Activated naive CD4-positive, alpha-beta T cell treated with anti-CD3 and anti-CD28 coated beads, Interleukin-2, amount 50 U/mL, for 72 hours (primary cell): ENCODE results near the gene ARHGEF9. TPM values are rescaled to one million over a fixed set of nuclear protein-coding genes. Genes with fewer than 3 reads are reported as not detected.

Source experiments
- ATAC-seq, 2 donors: fragments of 150-1000 bp; cut with Tn5 transposase; 2 replicates each; pipeline ENCODE4 v1.10.0; 2021; ENCODE audit warnings: mild to moderate bottlenecking in 2 of 2, moderate library complexity in 2 of 2
- DNase-seq, 2 donors: peaks; one replicate each; pipeline ENCODE4 v3.0.0; 2021 to 2022; ENCODE audit warnings: low spot score in 2 of 2
- H3K27ac Mint-ChIP-seq, 2 donors: one replicate each; pipeline ENCODE4 v1.8.0; 2022; ENCODE audit warnings: mild to moderate bottlenecking in 2 of 2, mixed read lengths in 2 of 2
- H3K36me3 Mint-ChIP-seq, 2 donors: one replicate each; pipeline ENCODE4 v1.8.0; 2022; ENCODE audit warnings: mixed read lengths in 2 of 2
- H3K9me3 Mint-ChIP-seq, 2 donors: one replicate each; pipeline ENCODE4 v1.8.0; 2022; ENCODE audit warnings: mixed read lengths in 2 of 2
- total RNA-seq, 2 donors: library from RNA; stranded (reverse); gene quantifications; one replicate each; pipeline ENCODE4 v1.2.3, GENCODE V29; 2022

ARHGEF9 gene
- total RNA-seq, 2 donors from 2014 or later: 15.8 to 21.4 TPM

GRCh38 chrX:63718010-63718694 lies 66.9 kb downstream of the ARHGEF9 start:
- ATAC-seq (no peak), DNase-seq (no peak)
- peaks cover 6 to 17% of the 10 kb centered on the region in 2 donors for H3K36me3 Mint-ChIP-seq

DNA sequence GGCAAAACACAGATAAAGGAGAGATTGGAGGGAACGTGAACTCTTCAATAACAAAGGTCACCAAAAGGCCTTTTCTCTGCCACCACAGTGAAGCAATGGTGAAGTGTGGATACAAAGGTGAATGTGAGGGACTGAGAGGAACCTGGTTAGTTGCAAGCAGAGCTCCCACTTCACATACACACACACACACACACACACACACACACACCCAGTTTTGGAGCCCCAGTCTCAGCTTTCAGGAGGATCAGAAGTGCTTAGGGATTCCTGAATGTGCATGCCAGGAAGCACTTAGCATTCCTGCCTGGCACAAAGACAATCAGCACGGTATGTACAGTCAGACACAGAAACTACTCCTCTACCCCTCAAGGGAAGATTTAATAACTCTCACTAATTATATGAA lies 71.5 kb downstream of the ARHGEF9 start:
- ATAC-seq (no peak), DNase-seq (no peak)
- H3K27ac Mint-ChIP-seq: no peak overlapping the region
- peaks cover 0 to 8% of the 10 kb centered on the region in 2 donors for H3K36me3 Mint-ChIP-seq
- no peaks in the 10 kb centered on the region for H3K9me3 Mint-ChIP-seq

More at GRCh38 chrX:63718010-63718694, 66.9 kb downstream of the ARHGEF9 start:
- Mint-ChIP-seq H3K9me3 (no peaks in the 10 kb centered on the region), H3K27ac (no peak overlapping the region)

GRCh38 chrX:63708801-63709200 lies 76.2 kb downstream of the ARHGEF9 start:
- Mint-ChIP-seq H3K27ac (no peak overlapping the region), H3K36me3 (peaks cover 6 to 10% of the 10 kb centered on the region in 2 donors), H3K9me3 (no peaks in the 10 kb centered on the region)
- ATAC-seq (no peak), DNase-seq (no peak)

DNA sequence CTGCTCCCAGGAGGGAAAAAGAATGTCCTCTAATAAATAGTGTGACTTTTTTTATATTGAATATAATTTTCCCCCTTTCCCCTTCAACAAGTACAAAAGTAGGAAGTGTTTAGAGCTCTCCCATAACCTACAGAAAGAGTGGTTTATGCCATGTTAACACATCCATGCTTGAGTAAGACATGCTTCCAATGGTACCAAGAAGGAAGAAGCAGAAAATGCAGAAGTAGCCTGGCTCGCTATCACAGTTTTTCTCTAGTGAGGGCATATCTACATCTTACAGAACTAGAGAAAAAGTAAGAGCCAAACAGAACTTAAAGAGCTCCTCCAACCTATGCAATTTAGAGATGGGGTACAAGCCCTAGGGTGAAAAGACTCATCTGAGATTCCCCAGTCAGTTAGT lies 82.5 kb downstream of the ARHGEF9 start:
- no peak for DNase-seq
- Mint-ChIP-seq H3K9me3 (no peaks in the 10 kb centered on the region), H3K27ac (no peak overlapping the region), H3K36me3 (peaks cover 12 to 23% of the 10 kb centered on the region in 2 donors)
- ATAC-seq: no peak

GRCh38 chrX:63686878-63687714 lies 97.9 kb downstream of the ARHGEF9 start:
- H3K9me3 Mint-ChIP-seq: peaks cover 0 to 9% of the 10 kb centered on the region in 2 donors
- no peak for DNase-seq
- peaks cover 10 to 20% of the 10 kb centered on the region in 2 donors for H3K36me3 Mint-ChIP-seq
- H3K27ac Mint-ChIP-seq: no peak overlapping the region
- ATAC-seq: no peak

GRCh38 chrX:63680423-63680822 lies 104.6 kb downstream of the ARHGEF9 start:
- Mint-ChIP-seq H3K27ac (no peak overlapping the region), H3K36me3 (peaks cover 0 to 9% of the 10 kb centered on the region in 2 donors), H3K9me3 (no peaks in the 10 kb centered on the region)
- ATAC-seq: no peak
- no peak for DNase-seq

DNA sequence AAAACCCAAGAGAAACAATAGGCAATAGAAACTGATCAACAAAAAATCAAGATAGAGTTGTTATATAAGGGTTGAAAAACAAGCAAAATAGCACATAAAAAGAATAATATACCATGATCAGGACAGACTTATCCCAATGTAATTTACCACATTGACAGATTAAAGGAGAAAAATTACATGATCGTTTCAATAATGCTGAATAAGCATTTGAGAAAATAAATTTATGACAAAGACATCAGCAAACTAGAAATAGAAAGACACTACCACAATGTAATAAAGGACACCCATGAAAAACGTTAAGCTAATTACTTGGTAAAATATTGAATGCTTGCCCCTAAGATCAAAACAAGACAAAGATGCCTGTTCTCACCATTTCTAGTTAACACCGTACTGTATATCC lies 105.6 kb downstream of the ARHGEF9 start:
- H3K9me3 Mint-ChIP-seq: no peaks in the 10 kb centered on the region
- ATAC-seq (no peak), DNase-seq (no peak)
- H3K36me3 Mint-ChIP-seq: peaks cover 0 to 9% of the 10 kb centered on the region in 2 donors
- H3K27ac Mint-ChIP-seq: no peak overlapping the region

DNA sequence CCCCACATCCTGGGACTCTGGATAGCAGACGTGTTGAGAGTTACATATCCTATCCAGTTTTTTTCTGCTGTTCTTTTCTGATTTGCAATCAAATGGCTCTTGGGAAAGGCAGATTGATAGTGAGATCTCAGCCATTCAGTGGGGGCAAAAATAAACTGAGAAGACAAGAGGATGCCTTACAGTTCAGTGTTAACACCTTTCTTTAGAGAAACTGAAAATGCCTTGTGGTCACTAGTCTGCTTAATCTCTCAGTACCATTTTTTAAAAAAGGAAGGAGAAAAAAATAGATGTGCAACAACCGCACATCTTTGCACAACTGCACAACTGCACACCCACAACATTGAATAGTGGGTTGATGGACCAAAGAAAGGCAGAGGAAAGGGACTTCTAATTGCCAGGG lies 109.3 kb downstream of the ARHGEF9 start:
- no peak for ATAC-seq
- H3K9me3 Mint-ChIP-seq: no peaks in the 10 kb centered on the region
- DNase-seq: no peak
- no peak overlapping the region for H3K27ac Mint-ChIP-seq
- H3K36me3 Mint-ChIP-seq: peaks cover 0 to 4% of the 10 kb centered on the region in 2 donors

DNA sequence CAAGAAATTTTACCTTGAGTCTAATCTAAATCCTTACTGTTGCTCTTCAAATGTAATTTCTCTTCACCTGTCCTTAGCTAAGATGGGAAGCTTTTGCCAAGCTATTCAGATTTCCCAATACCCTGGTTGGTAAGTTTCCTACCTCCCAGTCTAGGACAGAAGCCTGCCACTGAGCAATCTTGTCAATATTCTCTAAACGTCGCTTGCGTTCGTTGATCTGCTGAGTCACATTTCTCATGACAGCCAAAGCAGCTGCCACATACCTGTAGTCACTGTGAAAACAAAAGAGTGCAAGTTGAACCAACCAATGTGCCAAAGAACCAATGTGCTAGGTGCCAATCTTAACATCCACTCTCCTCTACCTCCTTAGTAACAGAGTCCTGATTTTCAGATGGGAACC lies 111.1 kb downstream of the ARHGEF9 start:
- DNase-seq: no peak
- Mint-ChIP-seq H3K36me3 (peaks cover 7 to 12% of the 10 kb centered on the region in 2 donors), H3K27ac (no peak overlapping the region), H3K9me3 (no peaks in the 10 kb centered on the region)
- no peak for ATAC-seq

- no peak for DNase-seq
- Mint-ChIP-seq H3K27ac (no peak overlapping the region), H3K9me3 (no peaks in the 10 kb centered on the region)
These were observed 120.3 kb downstream of the ARHGEF9 start for GRCh38 chrX:63664741-63665140.

GRCh38 chrX:63664083-63664482 lies 120.9 kb downstream of the ARHGEF9 start:
- Mint-ChIP-seq H3K9me3 (no peaks in the 10 kb centered on the region), H3K36me3 (peaks cover under 1 to 20% of the 10 kb centered on the region in 2 donors), H3K27ac (peak overlapping the region in 1 of 2 donors; percentile 23)
- ATAC-seq (no peak), DNase-seq (no peak)

More at GRCh38 chrX:63664741-63665140, 120.3 kb downstream of the ARHGEF9 start:
- peaks cover 7 to 27% of the 10 kb centered on the region in 2 donors for H3K36me3 Mint-ChIP-seq
- ATAC-seq: no peak

- ATAC-seq (no peak), DNase-seq (no peak)
- H3K9me3 Mint-ChIP-seq: no peaks in the 10 kb centered on the region
- H3K27ac Mint-ChIP-seq: no peak overlapping the region
- peaks cover 0 to 12% of the 10 kb centered on the region in 2 donors for H3K36me3 Mint-ChIP-seq
These were observed 123.3 kb downstream of the ARHGEF9 start for GRCh38 chrX:63661676-63662075.

GRCh38 chrX:63658920-63659319 lies 126.1 kb downstream of the ARHGEF9 start:
- no peaks in the 10 kb centered on the region for H3K9me3 Mint-ChIP-seq
- H3K27ac Mint-ChIP-seq: no peak overlapping the region
- peaks cover 10% of the 10 kb centered on the region in 2 donors for H3K36me3 Mint-ChIP-seq
- ATAC-seq (no peak), DNase-seq (no peak)

- Mint-ChIP-seq H3K36me3 (peaks cover 10 to 15% of the 10 kb centered on the region in 2 donors), H3K27ac (no peak overlapping the region), H3K9me3 (no peaks in the 10 kb centered on the region)
- ATAC-seq: no peak
- DNase-seq: no peak
These were observed 127.2 kb downstream of the ARHGEF9 start for GRCh38 chrX:63657821-63658220.

GRCh38 chrX:63656871-63657580 lies 128.0 kb downstream of the ARHGEF9 start:
- no peak for DNase-seq
- Mint-ChIP-seq H3K27ac (no peak overlapping the region), H3K9me3 (no peaks in the 10 kb centered on the region), H3K36me3 (peaks cover 10 to 16% of the 10 kb centered on the region in 2 donors)
- no peak for ATAC-seq

DNA sequence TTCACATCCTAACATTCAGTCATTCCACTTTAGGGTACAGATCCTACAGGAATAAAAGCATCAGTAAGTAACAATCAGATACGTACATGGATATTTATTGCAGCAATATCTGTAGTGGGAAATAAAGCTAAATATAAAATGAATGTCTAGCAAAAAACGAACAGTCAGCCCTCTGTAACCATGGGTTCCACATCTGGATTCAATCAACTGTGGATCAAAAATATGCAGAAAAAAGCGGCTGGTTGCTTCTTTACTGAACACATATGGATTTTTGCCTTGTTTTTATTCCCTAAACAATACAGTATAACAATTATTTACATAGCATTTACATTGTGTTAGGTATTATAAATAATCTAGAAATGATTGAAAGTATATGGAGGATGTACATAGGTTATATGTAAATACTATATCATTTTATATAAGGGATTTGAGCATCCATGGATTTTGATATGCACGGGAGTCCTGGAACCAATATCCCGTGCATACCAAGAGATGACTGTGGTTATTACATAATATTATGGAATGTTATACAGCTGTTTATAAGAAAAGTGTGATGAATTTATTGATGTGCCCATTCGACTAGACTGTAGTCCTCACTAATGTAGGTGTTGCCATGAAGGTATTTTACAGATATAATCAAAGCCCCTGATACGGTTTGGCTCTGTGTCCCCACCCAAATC lies 132.8 kb downstream of the ARHGEF9 start:
- Mint-ChIP-seq H3K36me3 (peaks cover 10 to 17% of the 10 kb centered on the region in 2 donors), H3K27ac (no peak overlapping the region), H3K9me3 (no peaks in the 10 kb centered on the region)
- ATAC-seq (no peak), DNase-seq (no peak)
